ENCODE results near the gene ERVH48-1. TPM values are rescaled to one million over a fixed set of nuclear protein-coding genes. Genes with fewer than 3 reads are reported as not detected.
"Not testable (repeated sequence)": the region's sequence is repeated elsewhere in the genome, so short reads cannot be mapped to it uniquely, and the experiment has no call there.

Gene ERVH48-1
- total RNA-seq, 1 donor from 2014 or later = not detected

- DNase-seq (ENCODE audit: low spot score) = no peak
- intact Hi-C loops (cut with DNase I) = loop anchor here (10.0 kb wide), 1 partner anchor 63 kb away; no protein-coding TSS in a partner anchor
Observed at GRCh38 chr21:42921927-42922326, 3.5 kb downstream of the ERVH48-1 start.

GRCh38 chr21:42918291-42918690, 7.1 kb downstream of the ERVH48-1 start:
- no peak for DNase-seq (ENCODE audit: low spot score)
- intact Hi-C loops (cut with DNase I) = no loop called here

GRCh38 chr21:42913476-42913875, 12.0 kb downstream of the ERVH48-1 start:
- DNase-seq (ENCODE audit: low spot score) = no peak
- intact Hi-C loops (cut with DNase I) = no loop called here

GRCh38 chr21:42911920-42912319, 13.5 kb downstream of the ERVH48-1 start:
- DNase-seq (ENCODE audit: low spot score); intact Hi-C loops (cut with DNase I): not testable (repeated sequence)

- intact Hi-C loops (cut with DNase I); DNase-seq (ENCODE audit: low spot score): not testable (repeated sequence)
Observed at GRCh38 chr21:42908484-42908883, 16.9 kb downstream of the ERVH48-1 start.

- intact Hi-C loops (cut with DNase I) = no loop called here
- no peak for DNase-seq (ENCODE audit: low spot score)
Observed at GRCh38 chr21:42906233-42906632, 19.2 kb downstream of the ERVH48-1 start.

- no peak for DNase-seq (ENCODE audit: low spot score)
- intact Hi-C loops (cut with DNase I) = no loop called here
Observed at GRCh38 chr21:42905195-42905594, 20.2 kb downstream of the ERVH48-1 start.

GRCh38 chr21:42903817-42904216, 21.6 kb downstream of the ERVH48-1 start:
- no peak for DNase-seq (ENCODE audit: low spot score)
- intact Hi-C loops (cut with DNase I) = no loop called here

- DNase-seq (ENCODE audit: low spot score) = peak; percentile 63
- intact Hi-C loops (cut with DNase I) = no loop called here
Observed at GRCh38 chr21:42900446-42900845, 25.0 kb downstream of the ERVH48-1 start.

GRCh38 chr21:42892931-42893755, 32.3 kb downstream of the ERVH48-1 start, which contains the start of gene NDUFV3:
TSS of gene NDUFV3 (plus strand) at chr21:42893309. CDS start at chr21:42893334, 25 bp downstream.
- DNase-seq (ENCODE audit: low spot score) = peak; percentile 100
- intact Hi-C loops (cut with DNase I) = loop anchor here (2.0 to 5.0 kb wide), 2 partner anchors 14 to 79 kb away; partner anchors contain the start of genes PKNOX1 and WDR4

- intact Hi-C loops (cut with DNase I) = loop anchor here (2.0 to 5.0 kb wide), 2 partner anchors 14 to 80 kb away; partner anchors contain the start of genes PKNOX1 and WDR4
- DNase-seq (ENCODE audit: low spot score) = no peak
Observed at GRCh38 chr21:42892582-42892930, 32.9 kb downstream of the ERVH48-1 start.

GRCh38 chr21:42887326-42887725, 38.1 kb downstream of the ERVH48-1 start:
- DNase-seq (ENCODE audit: low spot score) = no peak
- intact Hi-C loops (cut with DNase I) = no loop called here

GRCh38 chr21:42883921-42884320, 41.5 kb downstream of the ERVH48-1 start:
- DNase-seq (ENCODE audit: low spot score) = no peak
- intact Hi-C loops (cut with DNase I) = no loop called here

GRCh38 chr21:42880352-42880751, 45.1 kb downstream of the ERVH48-1 start:
- intact Hi-C loops (cut with DNase I) = no loop called here
- DNase-seq (ENCODE audit: low spot score) = no peak

GRCh38 chr21:42878993-42879787, 46.2 kb downstream of the ERVH48-1 start, which contains the start of gene WDR4:
TSS of gene WDR4 (minus strand) at chr21:42879539. CDS start at chr21:42879495, 44 bp downstream.
- intact Hi-C loops (cut with DNase I) = loop anchor here (2.0 kb wide), 1 partner anchor 14 kb away; the partner anchor contains the start of gene NDUFV3
- peak; percentile 98 for DNase-seq (ENCODE audit: low spot score)

GRCh38 chr21:42878678-42878992, 46.8 kb downstream of the ERVH48-1 start:
- intact Hi-C loops (cut with DNase I) = loop anchor here (2.0 kb wide), 1 partner anchor 14 kb away; the partner anchor contains the start of gene NDUFV3
- peak; percentile 74 for DNase-seq (ENCODE audit: low spot score)

- DNase-seq (ENCODE audit: low spot score); intact Hi-C loops (cut with DNase I): not testable (repeated sequence)
Observed at GRCh38 chr21:42875811-42876210, 49.6 kb downstream of the ERVH48-1 start.

GRCh38 chr21:42873096-42873495, 52.3 kb downstream of the ERVH48-1 start:
- intact Hi-C loops (cut with DNase I) = no loop called here
- DNase-seq (ENCODE audit: low spot score) = no peak

- intact Hi-C loops (cut with DNase I) = no loop called here
- no peak for DNase-seq (ENCODE audit: low spot score)
Observed at GRCh38 chr21:42868196-42868595, 57.2 kb downstream of the ERVH48-1 start.

Measured in cardiac septum (tissue), 1 donor.